WTC11 (cell line): ENCODE results near the gene CAB39.

Experiments used
- ATF1 ChIP-seq: sonication (generic); formaldehyde crosslinking; IDR thresholded peaks from 2 replicates; pipeline ENCODE4 v1.8.1; 2023; ENCODE audit warnings: mild to moderate bottlenecking, moderate library complexity, missing genetic modification reagents
- CBFB ChIP-seq: sonication (generic); formaldehyde crosslinking; IDR thresholded peaks from 2 replicates; pipeline ENCODE4 v1.8.1; 2022; ENCODE audit warnings: mild to moderate bottlenecking, low read depth, missing genetic modification reagents
- FOXJ3 ChIP-seq: sonication (generic); formaldehyde crosslinking; IDR thresholded peaks from 2 replicates; pipeline ENCODE4 v1.9.0; 2021; ENCODE audit warnings: missing genetic modification reagents, mild to moderate bottlenecking, borderline replicate concordance
- NR2C2 ChIP-seq: sonication (generic); formaldehyde crosslinking; IDR thresholded peaks from 2 replicates; pipeline ENCODE4 v1.8.0; 2022; ENCODE audit warnings: mild to moderate bottlenecking, missing genetic modification reagents
- NR3C1 ChIP-seq: sonication (generic); formaldehyde crosslinking; conservative IDR thresholded peaks from 2 replicates; pipeline ENCODE4 v1.8.1; 2023; ENCODE audit warnings: low read depth, mild to moderate bottlenecking, missing genetic modification reagents
- SMAD3 ChIP-seq: sonication (generic); formaldehyde crosslinking; IDR thresholded peaks from 2 replicates; pipeline ENCODE4 v1.8.0; 2022; ENCODE audit warnings: missing genetic modification reagents, mild to moderate bottlenecking, borderline replicate concordance
- TF ChIP-seq, protein P1 (sequence below): fragments of 200-600 bp; IDR thresholded peaks from 2 replicates; pipeline ENCODE4 v1.8.0; 2022; ENCODE audit warnings: antibody characterized with exemption
- TF ChIP-seq, protein P2 (sequence below): sonication (generic); formaldehyde crosslinking; IDR thresholded peaks from 2 replicates; pipeline ENCODE4 v1.8.1; 2023; ENCODE audit warnings: mild to moderate bottlenecking, missing genetic modification reagents
- TF ChIP-seq, protein P3 (sequence below): sonication (generic); formaldehyde crosslinking; IDR thresholded peaks from 2 replicates; pipeline ENCODE4 v1.8.1; 2022; ENCODE audit warnings: low read depth, missing genetic modification reagents, borderline replicate concordance
- TF ChIP-seq, protein P4 (sequence below): fragments of 250-450 bp; sonication (Bioruptor Pico); IDR thresholded peaks from 2 replicates; pipeline ENCODE4 v1.9.0; 2021; ENCODE audit warnings: mild to moderate bottlenecking, borderline replicate concordance
- TF ChIP-seq, protein P5 (sequence below): sonication (generic); formaldehyde crosslinking; conservative IDR thresholded peaks from 2 replicates; pipeline ENCODE4 v1.8.1; 2022; ENCODE audit warnings: mild to moderate bottlenecking, missing genetic modification reagents

DNA sequence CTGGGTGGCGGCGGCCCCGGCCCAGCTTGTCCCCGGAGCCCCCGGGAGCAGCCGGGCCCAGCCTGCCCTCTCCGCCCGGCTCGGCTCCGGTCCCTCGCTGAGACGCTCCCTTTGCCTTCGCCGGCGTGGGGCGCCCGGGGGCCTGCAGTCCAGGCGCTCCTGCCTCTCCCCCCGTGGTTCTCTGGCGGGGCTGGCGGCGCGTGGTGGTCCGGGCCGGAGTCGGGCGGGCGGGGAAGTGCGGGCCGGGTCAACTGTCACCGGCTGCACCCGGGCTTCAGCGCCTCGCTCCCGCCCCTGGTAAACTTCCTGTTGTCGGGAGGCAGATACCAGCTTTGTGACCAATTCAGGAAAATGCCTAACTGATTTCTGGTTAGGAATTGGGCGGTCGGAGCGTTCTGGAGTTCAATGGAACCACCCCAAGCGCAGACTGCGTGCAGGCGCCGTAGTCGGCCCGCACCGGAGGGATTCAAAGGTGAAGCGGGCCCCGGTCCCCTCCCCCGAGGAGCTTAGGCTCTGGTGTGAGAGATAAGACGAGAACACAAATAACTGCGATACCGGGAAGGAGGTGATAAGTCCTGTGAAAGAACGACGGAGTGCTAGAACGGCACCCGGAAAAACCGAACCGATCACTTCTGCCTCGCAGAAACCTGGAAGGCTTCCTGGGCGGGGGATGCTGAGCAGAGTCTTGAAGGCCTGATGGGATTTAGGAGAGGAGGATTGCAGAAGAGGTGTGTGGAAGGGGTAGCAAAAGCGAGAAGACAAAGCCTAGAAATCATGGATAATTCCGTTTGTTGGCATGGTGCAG lies 891 bp downstream of the CAB39 start:
- TF ChIP-seq, protein P1, sequence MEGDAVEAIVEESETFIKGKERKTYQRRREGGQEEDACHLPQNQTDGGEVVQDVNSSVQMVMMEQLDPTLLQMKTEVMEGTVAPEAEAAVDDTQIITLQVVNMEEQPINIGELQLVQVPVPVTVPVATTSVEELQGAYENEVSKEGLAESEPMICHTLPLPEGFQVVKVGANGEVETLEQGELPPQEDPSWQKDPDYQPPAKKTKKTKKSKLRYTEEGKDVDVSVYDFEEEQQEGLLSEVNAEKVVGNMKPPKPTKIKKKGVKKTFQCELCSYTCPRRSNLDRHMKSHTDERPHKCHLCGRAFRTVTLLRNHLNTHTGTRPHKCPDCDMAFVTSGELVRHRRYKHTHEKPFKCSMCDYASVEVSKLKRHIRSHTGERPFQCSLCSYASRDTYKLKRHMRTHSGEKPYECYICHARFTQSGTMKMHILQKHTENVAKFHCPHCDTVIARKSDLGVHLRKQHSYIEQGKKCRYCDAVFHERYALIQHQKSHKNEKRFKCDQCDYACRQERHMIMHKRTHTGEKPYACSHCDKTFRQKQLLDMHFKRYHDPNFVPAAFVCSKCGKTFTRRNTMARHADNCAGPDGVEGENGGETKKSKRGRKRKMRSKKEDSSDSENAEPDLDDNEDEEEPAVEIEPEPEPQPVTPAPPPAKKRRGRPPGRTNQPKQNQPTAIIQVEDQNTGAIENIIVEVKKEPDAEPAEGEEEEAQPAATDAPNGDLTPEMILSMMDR, result no peak
- TF ChIP-seq, protein P2, sequence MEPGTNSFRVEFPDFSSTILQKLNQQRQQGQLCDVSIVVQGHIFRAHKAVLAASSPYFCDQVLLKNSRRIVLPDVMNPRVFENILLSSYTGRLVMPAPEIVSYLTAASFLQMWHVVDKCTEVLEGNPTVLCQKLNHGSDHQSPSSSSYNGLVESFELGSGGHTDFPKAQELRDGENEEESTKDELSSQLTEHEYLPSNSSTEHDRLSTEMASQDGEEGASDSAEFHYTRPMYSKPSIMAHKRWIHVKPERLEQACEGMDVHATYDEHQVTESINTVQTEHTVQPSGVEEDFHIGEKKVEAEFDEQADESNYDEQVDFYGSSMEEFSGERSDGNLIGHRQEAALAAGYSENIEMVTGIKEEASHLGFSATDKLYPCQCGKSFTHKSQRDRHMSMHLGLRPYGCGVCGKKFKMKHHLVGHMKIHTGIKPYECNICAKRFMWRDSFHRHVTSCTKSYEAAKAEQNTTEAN (CRISPR knock-in tag), result no peak; the same call in 1 of the 2 replicates
- TF ChIP-seq CBFB (no peak), FOXJ3 (CRISPR knock-in tag) (no peak), NR3C1 (no peak), ATF1 (CRISPR knock-in tag) (no peak), NR2C2 (CRISPR knock-in tag) (no peak), SMAD3 (CRISPR knock-in tag) (no peak)
- TF ChIP-seq, protein P3, sequence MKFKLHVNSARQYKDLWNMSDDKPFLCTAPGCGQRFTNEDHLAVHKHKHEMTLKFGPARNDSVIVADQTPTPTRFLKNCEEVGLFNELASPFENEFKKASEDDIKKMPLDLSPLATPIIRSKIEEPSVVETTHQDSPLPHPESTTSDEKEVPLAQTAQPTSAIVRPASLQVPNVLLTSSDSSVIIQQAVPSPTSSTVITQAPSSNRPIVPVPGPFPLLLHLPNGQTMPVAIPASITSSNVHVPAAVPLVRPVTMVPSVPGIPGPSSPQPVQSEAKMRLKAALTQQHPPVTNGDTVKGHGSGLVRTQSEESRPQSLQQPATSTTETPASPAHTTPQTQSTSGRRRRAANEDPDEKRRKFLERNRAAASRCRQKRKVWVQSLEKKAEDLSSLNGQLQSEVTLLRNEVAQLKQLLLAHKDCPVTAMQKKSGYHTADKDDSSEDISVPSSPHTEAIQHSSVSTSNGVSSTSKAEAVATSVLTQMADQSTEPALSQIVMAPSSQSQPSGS, result no peak
- TF ChIP-seq, protein P4, sequence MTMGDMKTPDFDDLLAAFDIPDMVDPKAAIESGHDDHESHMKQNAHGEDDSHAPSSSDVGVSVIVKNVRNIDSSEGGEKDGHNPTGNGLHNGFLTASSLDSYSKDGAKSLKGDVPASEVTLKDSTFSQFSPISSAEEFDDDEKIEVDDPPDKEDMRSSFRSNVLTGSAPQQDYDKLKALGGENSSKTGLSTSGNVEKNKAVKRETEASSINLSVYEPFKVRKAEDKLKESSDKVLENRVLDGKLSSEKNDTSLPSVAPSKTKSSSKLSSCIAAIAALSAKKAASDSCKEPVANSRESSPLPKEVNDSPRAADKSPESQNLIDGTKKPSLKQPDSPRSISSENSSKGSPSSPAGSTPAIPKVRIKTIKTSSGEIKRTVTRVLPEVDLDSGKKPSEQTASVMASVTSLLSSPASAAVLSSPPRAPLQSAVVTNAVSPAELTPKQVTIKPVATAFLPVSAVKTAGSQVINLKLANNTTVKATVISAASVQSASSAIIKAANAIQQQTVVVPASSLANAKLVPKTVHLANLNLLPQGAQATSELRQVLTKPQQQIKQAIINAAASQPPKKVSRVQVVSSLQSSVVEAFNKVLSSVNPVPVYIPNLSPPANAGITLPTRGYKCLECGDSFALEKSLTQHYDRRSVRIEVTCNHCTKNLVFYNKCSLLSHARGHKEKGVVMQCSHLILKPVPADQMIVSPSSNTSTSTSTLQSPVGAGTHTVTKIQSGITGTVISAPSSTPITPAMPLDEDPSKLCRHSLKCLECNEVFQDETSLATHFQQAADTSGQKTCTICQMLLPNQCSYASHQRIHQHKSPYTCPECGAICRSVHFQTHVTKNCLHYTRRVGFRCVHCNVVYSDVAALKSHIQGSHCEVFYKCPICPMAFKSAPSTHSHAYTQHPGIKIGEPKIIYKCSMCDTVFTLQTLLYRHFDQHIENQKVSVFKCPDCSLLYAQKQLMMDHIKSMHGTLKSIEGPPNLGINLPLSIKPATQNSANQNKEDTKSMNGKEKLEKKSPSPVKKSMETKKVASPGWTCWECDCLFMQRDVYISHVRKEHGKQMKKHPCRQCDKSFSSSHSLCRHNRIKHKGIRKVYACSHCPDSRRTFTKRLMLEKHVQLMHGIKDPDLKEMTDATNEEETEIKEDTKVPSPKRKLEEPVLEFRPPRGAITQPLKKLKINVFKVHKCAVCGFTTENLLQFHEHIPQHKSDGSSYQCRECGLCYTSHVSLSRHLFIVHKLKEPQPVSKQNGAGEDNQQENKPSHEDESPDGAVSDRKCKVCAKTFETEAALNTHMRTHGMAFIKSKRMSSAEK (CRISPR knock-in tag), result no peak
- TF ChIP-seq, protein P5, sequence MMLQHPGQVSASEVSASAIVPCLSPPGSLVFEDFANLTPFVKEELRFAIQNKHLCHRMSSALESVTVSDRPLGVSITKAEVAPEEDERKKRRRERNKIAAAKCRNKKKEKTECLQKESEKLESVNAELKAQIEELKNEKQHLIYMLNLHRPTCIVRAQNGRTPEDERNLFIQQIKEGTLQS (CRISPR knock-in tag), result no peak
